Thyroid gland (tissue), 4 donors: ENCODE results near the gene CEACAM18.

ENCODE experiments used
- CTCF ChIP-seq, 6 experiments: fragments of 200-600 bp in 3 of 6; fragments of 450-650 bp in 3 of 6; sonication (generic) in 3 of 6; IDR thresholded peaks; one replicate each; pipeline ENCODE4 v1.5.1; 2016 to 2019; ENCODE audit warnings: antibody characterized with exemption in 6 of 6, mild to moderate bottlenecking in 2 of 6, inconsistent platforms in 1 of 6, moderate library complexity in 1 of 6
- POLR2A ChIP-seq, 2 donors: fragments of 450-650 bp; IDR thresholded peaks; one replicate each; pipeline ENCODE4 v1.6.1; 2017; ENCODE audit warnings: antibody characterized with exemption in 2 of 2, mild to moderate bottlenecking in 2 of 2, moderate library complexity in 1 of 2

GRCh38 chr19:51448411-51449016, 29.8 kb upstream of the CEACAM18 start:
- TF ChIP-seq CTCF (IDR thresholded peaks at IDR 0.05) (no peak), POLR2A (IDR thresholded peaks at IDR 0.05) (no peak)
